Naive thymus-derived CD8-positive, alpha-beta T cell (primary cell): Measurements from ENCODE around the gene SPTLC2. TPM values are rescaled to one million over a fixed set of nuclear protein-coding genes. Genes with fewer than 3 reads are reported as not detected.

Experiments
- ATAC-seq, 2 donors: fragments of 150-1000 bp; cut with Tn5 transposase in 1 of 2; sonication (Bioruptor Pico), chemical (Tn5 transposase) in 1 of 2; 1 replicate in 1 of 2; 2 replicates in 1 of 2; pipeline ENCODE4 v1.10.0; 2021; ENCODE audit warnings: mild to moderate bottlenecking in 2 of 2, moderate library complexity in 2 of 2
- POLR2A ChIA-PET: fragments of 350-600 bp; sonication (Branson Sonifier 250); formaldehyde crosslinking; loops from one replicate; lab custom pipeline; 2021; ENCODE audit warnings: antibody characterized with exemption; lab: Charles Lee
- DNase-seq, 10 donors: peaks; one replicate each; pipeline versions ENCODE4 v3.0.0 to v3.0.0-alpha.2; 2020 to 2022
- H3K27ac Mint-ChIP-seq, 10 donors: one replicate each; pipeline ENCODE4 v1.8.0; 2020 to 2022; ENCODE audit warnings: mild to moderate bottlenecking in 10 of 10, mixed read lengths in 10 of 10, moderate library complexity in 4 of 10, inconsistent platforms in 1 of 10
- H3K27me3 Mint-ChIP-seq, 5 donors: one replicate each; pipeline ENCODE4 v1.8.0; 2021 to 2022; ENCODE audit warnings: mixed read lengths in 5 of 5
- H3K36me3 Mint-ChIP-seq, 3 donors: one replicate each; pipeline ENCODE4 v1.8.0; 2020 to 2022; ENCODE audit warnings: mixed read lengths in 3 of 3, mild to moderate bottlenecking in 2 of 3, inconsistent platforms in 1 of 3
- H3K4me1 Mint-ChIP-seq, 4 donors: one replicate each; pipeline ENCODE4 v1.8.0; 2021 to 2022; ENCODE audit warnings: mixed read lengths in 4 of 4
- H3K4me3 Mint-ChIP-seq, 10 donors: one replicate each; pipeline ENCODE4 v1.8.0; 2020 to 2022; ENCODE audit warnings: mild to moderate bottlenecking in 10 of 10, mixed read lengths in 10 of 10, moderate library complexity in 6 of 10, inconsistent platforms in 1 of 10
- H3K9me3 Mint-ChIP-seq, 9 donors: one replicate each; pipeline ENCODE4 v1.8.0; 2020 to 2022; ENCODE audit warnings: mixed read lengths in 9 of 9, mild to moderate bottlenecking in 3 of 9, inconsistent platforms in 1 of 9, moderate library complexity in 1 of 9
- polyA plus RNA-seq, 3 donors: library from polyadenylated mRNA; unstranded; fragments of 300-500 nt; fragmentation: Illumina TruSeq; gene quantifications; one replicate each; pipeline ENCODE4 v1.2.3, GENCODE V29; 2021
- total RNA-seq, 8 experiments: library from RNA in 2 of 8; stranded (reverse) in 2 of 8; gene quantifications; one replicate each; pipeline ENCODE4 v1.2.3 and lab custom pipeline; 2021 to 2026

The SPTLC2 gene
- total and polyA plus RNA-seq, 5 experiments from 2014 or later: 10.0 to 26.0 (median 11.8) TPM

- DNase-seq (peak in 1 of 10 donors; percentile 4), ATAC-seq (no peak)
- no peaks in the 10 kb centered on the region for H3K36me3 Mint-ChIP-seq
- no peaks in the 10 kb centered on the region for H3K9me3 Mint-ChIP-seq
- no peak overlapping the region for H3K4me3 Mint-ChIP-seq
- POLR2A ChIA-PET: no interaction called here
- H3K4me1 Mint-ChIP-seq: no peaks in the 10 kb centered on the region
- peak overlapping the region in 3 of 10 donors; percentile 7 to 47 (median 29) for H3K27ac Mint-ChIP-seq
- H3K27me3 Mint-ChIP-seq: no peaks in the 10 kb centered on the region
Measured at GRCh38 chr14:77485901-77486678, 130.3 kb downstream of the SPTLC2 start.

GRCh38 chr14:77485256-77485655 lies 131.2 kb downstream of the SPTLC2 start:
- Mint-ChIP-seq H3K36me3 (no peaks in the 10 kb centered on the region), H3K4me3 (no peak overlapping the region), H3K4me1 (no peaks in the 10 kb centered on the region), H3K27me3 (no peaks in the 10 kb centered on the region), H3K9me3 (no peaks in the 10 kb centered on the region), H3K27ac (no peak overlapping the region)
- POLR2A ChIA-PET: no interaction called here
- DNase-seq: peak in 1 of 10 donors; percentile 1
- ATAC-seq: no peak

- no peaks in the 10 kb centered on the region for H3K9me3 Mint-ChIP-seq
- H3K27ac Mint-ChIP-seq: peak overlapping the region in 1 of 10 donors; percentile 10
- ATAC-seq (no peak), DNase-seq (no peak)
- POLR2A ChIA-PET: no interaction called here
- no peaks in the 10 kb centered on the region for H3K27me3 Mint-ChIP-seq
- no peaks in the 10 kb centered on the region for H3K36me3 Mint-ChIP-seq
- H3K4me3 Mint-ChIP-seq: no peak overlapping the region
- no peaks in the 10 kb centered on the region for H3K4me1 Mint-ChIP-seq
Measured at GRCh38 chr14:77482422-77482821, 134.0 kb downstream of the SPTLC2 start.

GRCh38 chr14:77478796-77479195 lies 137.6 kb downstream of the SPTLC2 start:
- no peak for DNase-seq
- no peak overlapping the region for H3K27ac Mint-ChIP-seq
- H3K9me3 Mint-ChIP-seq: no peaks in the 10 kb centered on the region
- H3K4me3 Mint-ChIP-seq: no peak overlapping the region
- H3K27me3 Mint-ChIP-seq: peaks cover 0 to 9% (median 0%) of the 10 kb centered on the region in 5 donors
- H3K4me1 Mint-ChIP-seq: no peaks in the 10 kb centered on the region
- H3K36me3 Mint-ChIP-seq: no peaks in the 10 kb centered on the region
- ATAC-seq: no peak
- POLR2A ChIA-PET: interaction anchor here (0.7 kb wide), 1 partner anchor 181 kb away, joined by 4 read pairs; no protein-coding TSS in a partner anchor

- H3K36me3 Mint-ChIP-seq: no peaks in the 10 kb centered on the region
- no peaks in the 10 kb centered on the region for H3K4me1 Mint-ChIP-seq
- H3K9me3 Mint-ChIP-seq: no peaks in the 10 kb centered on the region
- no peak overlapping the region for H3K27ac Mint-ChIP-seq
- DNase-seq: no peak
- POLR2A ChIA-PET: no interaction called here
- H3K27me3 Mint-ChIP-seq: peaks cover 0 to 9% (median 0%) of the 10 kb centered on the region in 5 donors
- no peak for ATAC-seq
- no peak overlapping the region for H3K4me3 Mint-ChIP-seq
Measured at GRCh38 chr14:77478029-77478428, 138.4 kb downstream of the SPTLC2 start.

- H3K4me1 Mint-ChIP-seq: no peaks in the 10 kb centered on the region
- H3K36me3 Mint-ChIP-seq: no peaks in the 10 kb centered on the region
- peak overlapping the region in 1 of 10 donors; percentile 17 for H3K27ac Mint-ChIP-seq
- no peak overlapping the region for H3K4me3 Mint-ChIP-seq
- ATAC-seq (no peak), DNase-seq (no peak)
- POLR2A ChIA-PET: no interaction called here
- peaks cover 0 to 9% (median 0%) of the 10 kb centered on the region in 5 donors for H3K27me3 Mint-ChIP-seq
- H3K9me3 Mint-ChIP-seq: no peaks in the 10 kb centered on the region
Measured at GRCh38 chr14:77475432-77476115, 140.9 kb downstream of the SPTLC2 start.

- H3K4me1 Mint-ChIP-seq: no peaks in the 10 kb centered on the region
- no peak for ATAC-seq
- no peak overlapping the region for H3K4me3 Mint-ChIP-seq
- no peaks in the 10 kb centered on the region for H3K9me3 Mint-ChIP-seq
- POLR2A ChIA-PET: no interaction called here
- H3K27me3 Mint-ChIP-seq: peaks cover 0 to 9% (median 0%) of the 10 kb centered on the region in 5 donors
- H3K36me3 Mint-ChIP-seq: peaks cover 0 to 3% (median 0%) of the 10 kb centered on the region in 3 donors
- no peak for DNase-seq
- H3K27ac Mint-ChIP-seq: no peak overlapping the region
Measured at GRCh38 chr14:77474479-77475177, 141.8 kb downstream of the SPTLC2 start.

- DNase-seq (no peak), ATAC-seq (no peak)
- Mint-ChIP-seq H3K27me3 (peaks cover 0 to 9% (median 0%) of the 10 kb centered on the region in 5 donors), H3K36me3 (peaks cover 0 to 10% (median 2%) of the 10 kb centered on the region in 3 donors), H3K4me3 (no peak overlapping the region), H3K27ac (no peak overlapping the region), H3K4me1 (no peaks in the 10 kb centered on the region), H3K9me3 (no peaks in the 10 kb centered on the region)
- POLR2A ChIA-PET: no interaction called here
Measured at GRCh38 chr14:77473921-77474320, 142.5 kb downstream of the SPTLC2 start.

- ATAC-seq: no peak
- Mint-ChIP-seq H3K27ac (no peak overlapping the region), H3K27me3 (peaks cover 0 to 9% (median 0%) of the 10 kb centered on the region in 5 donors), H3K36me3 (peaks cover 0 to 45% (median 14%) of the 10 kb centered on the region in 3 donors), H3K4me1 (no peaks in the 10 kb centered on the region), H3K9me3 (no peaks in the 10 kb centered on the region), H3K4me3 (no peak overlapping the region)
- POLR2A ChIA-PET: no interaction called here
- no peak for DNase-seq
Measured at GRCh38 chr14:77470224-77470870, 146.1 kb downstream of the SPTLC2 start.

- POLR2A ChIA-PET: interaction anchor here (0.6 kb wide), 1 partner anchor 80 kb away, joined by 5 read pairs; no protein-coding TSS in a partner anchor
- DNase-seq: no peak
- no peak for ATAC-seq
- H3K4me1 Mint-ChIP-seq: no peaks in the 10 kb centered on the region
- peaks cover 0 to 54% (median 17%) of the 10 kb centered on the region in 3 donors for H3K36me3 Mint-ChIP-seq
- no peaks in the 10 kb centered on the region for H3K9me3 Mint-ChIP-seq
- H3K27ac Mint-ChIP-seq: peak overlapping the region in 2 of 10 donors; percentile 13 to 56
- H3K27me3 Mint-ChIP-seq: peaks cover 0 to 7% (median 0%) of the 10 kb centered on the region in 5 donors
- no peak overlapping the region for H3K4me3 Mint-ChIP-seq
Measured at GRCh38 chr14:77469539-77469938, 146.9 kb downstream of the SPTLC2 start.

- no peak for ATAC-seq
- no peaks in the 10 kb centered on the region for H3K9me3 Mint-ChIP-seq
- POLR2A ChIA-PET: no interaction called here
- no peak for DNase-seq
- peaks cover 0 to 58% (median 17%) of the 10 kb centered on the region in 3 donors for H3K36me3 Mint-ChIP-seq
- peaks cover 0 to 2% (median 0%) of the 10 kb centered on the region in 5 donors for H3K27me3 Mint-ChIP-seq
- H3K27ac Mint-ChIP-seq: peak overlapping the region in 2 of 10 donors; percentile 13 to 56
- no peak overlapping the region for H3K4me3 Mint-ChIP-seq
- H3K4me1 Mint-ChIP-seq: no peaks in the 10 kb centered on the region
Measured at GRCh38 chr14:77469067-77469505, 147.4 kb downstream of the SPTLC2 start.

GRCh38 chr14:77467801-77468200 lies 148.6 kb downstream of the SPTLC2 start:
- POLR2A ChIA-PET: interaction anchor here (0.7 kb wide), 1 partner anchor 336 kb away, joined by 6 read pairs; no protein-coding TSS in a partner anchor
- H3K27me3 Mint-ChIP-seq: no peaks in the 10 kb centered on the region
- H3K36me3 Mint-ChIP-seq: peaks cover 0 to 71% (median 20%) of the 10 kb centered on the region in 3 donors

More at GRCh38 chr14:77467801-77468200, 148.6 kb downstream of the SPTLC2 start:
- H3K9me3 Mint-ChIP-seq: no peaks in the 10 kb centered on the region
- no peak overlapping the region for H3K4me3 Mint-ChIP-seq
- DNase-seq (no peak), ATAC-seq (no peak)
- peak overlapping the region in 1 of 10 donors; percentile 60 for H3K27ac Mint-ChIP-seq
- H3K4me1 Mint-ChIP-seq: peaks cover 0 to 2% (median 0%) of the 10 kb centered on the region in 4 donors
